Lung microvascular endothelial cell (primary cell): ENCODE results near the gene MUC6. TPM values are rescaled to one million over a fixed set of nuclear protein-coding genes. Genes with fewer than 3 reads are reported as not detected.
A peak's percentile ranks its signal among the peaks of the same experiment; 100 is the strongest.

ENCODE experiments used
- DNase-seq, 2 donors: peaks; one replicate each; pipeline versions ENCODE4 v3.0.0 to v3.0.0-alpha.2; 2010; ENCODE audit warnings: low read depth in 2 of 2
- total RNA-seq: library from RNA; depleted of rRNA; stranded (reverse); fragments of >200 nt; gene quantifications from 2 replicates; pipeline ENCODE4 v1.2.1, GENCODE V29; 2014

The MUC6 gene
- total RNA-seq, 1 donor from 2014 or later, result not detected

DNA sequence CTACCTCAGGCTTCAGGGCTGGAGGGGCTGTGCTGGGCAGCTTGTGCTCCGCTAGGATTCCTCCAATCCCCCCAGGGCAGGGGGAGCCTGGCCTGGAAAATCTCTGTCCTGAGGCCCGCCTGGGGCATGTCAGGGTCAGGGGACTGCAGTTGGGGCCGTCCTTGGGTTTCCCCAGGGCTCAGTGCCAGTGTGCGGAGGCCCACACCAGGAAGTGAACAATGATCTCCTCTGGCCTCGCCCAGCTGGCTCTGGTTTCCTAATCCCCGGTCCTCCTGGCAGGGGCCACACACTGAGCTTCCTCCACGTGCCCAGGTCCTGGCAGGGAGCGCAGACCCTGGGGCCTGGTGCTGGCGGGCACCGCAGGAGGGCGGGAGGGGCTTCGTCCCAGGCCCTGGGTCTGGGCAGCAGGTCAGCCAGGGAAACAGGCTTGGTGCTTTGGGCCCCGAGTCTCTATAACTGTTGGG lies 36.8 kb upstream of the MUC6 start:
- DNase-seq, result peak; percentile 68 to 84

DNA sequence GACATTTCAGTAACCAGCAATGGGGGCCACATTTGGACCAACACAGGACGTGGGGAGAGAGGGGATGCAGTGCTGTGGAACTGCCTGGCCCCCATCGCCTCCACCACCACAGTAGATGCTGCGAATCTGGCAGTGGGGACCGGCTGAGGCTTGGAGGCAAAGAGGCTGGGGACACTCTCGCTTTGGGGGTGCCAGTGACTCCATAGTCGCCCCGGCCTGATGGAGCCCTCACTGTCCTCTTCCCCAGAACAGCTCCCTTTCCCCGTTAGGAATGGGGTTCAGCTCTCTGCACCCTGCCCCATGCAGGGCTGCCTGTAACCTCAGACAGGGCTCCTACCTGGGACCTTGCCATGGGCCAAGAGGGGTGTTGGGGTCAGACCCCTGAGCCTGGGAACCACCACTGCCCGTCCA lies 36.3 kb upstream of the MUC6 start:
- DNase-seq, result no peak

GRCh38 chr11:1072116-1072820 lies 35.8 kb upstream of the MUC6 start:
- DNase-seq, result peak; percentile 51 to 85

DNA sequence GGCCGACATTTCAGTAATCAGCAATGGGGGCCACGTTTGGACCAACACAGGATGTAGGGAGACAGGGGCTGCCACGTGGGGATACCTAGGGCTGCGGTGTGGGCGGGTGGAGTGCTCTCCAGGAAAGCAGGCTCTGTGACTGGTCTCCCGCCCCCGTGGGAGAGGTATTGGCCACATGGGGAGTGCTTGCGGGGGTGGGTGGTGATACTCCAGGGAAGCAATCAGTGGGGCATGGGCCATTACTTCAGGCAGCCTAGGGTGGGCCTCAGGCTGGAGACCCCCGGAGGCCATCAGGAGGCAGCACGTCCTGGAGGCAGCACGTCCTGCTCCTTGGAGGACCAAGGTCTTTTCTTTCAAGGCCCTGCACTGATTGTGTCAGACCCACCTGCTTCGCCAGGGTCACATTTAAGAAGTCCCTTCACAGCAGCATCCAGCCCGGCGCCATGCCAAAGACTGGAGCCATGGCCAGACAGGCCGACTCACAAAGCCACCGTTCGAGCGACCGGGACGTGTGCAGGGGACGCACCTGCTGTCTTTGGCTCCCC lies 35.1 kb upstream of the MUC6 start:
- no peak for DNase-seq

DNA sequence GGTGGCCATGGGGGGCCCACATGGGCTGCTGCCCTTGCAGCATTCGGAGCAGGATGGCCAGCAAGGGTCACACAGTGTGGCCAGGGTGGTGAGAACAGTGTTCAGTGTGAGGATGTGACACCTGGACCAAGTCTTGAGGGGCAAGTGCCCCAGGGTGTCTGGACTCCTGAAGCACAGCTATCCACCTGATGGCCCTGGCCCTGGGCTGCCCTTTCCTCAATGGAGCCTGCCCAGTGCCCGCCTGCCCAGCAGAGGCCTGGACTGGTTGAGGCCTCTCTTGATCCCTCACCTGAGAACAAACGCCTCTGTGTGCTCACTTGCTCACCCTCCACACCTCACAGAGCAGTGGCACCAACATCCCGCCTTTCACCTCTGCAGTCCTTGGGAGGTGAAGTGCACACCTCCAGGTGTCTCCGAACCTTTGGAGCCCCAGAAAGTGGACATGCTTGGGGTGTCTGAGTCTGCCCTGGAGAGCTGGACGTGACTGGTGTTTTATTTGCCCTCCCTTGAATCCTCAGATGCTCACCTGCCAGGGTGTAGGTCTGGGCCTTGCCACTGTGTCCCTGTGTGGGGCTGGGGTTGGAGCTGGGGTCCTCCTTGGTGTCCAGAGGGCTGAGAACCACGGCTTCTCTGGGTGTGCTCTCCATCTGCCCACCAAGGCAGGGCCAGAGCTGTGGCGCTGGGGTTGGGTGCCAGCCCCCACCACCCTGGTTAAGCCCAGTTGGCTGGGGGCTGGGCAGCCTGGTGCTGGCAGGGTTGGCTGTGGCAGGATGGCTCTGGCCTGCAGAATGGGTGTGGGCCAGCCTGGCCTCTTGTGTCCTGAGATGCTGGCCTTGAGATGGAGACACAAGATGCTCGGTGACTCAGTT lies 34.3 kb upstream of the MUC6 start:
- no peak for DNase-seq

- DNase-seq, result no peak
Measured at GRCh38 chr11:1069740-1070139, 33.2 kb upstream of the MUC6 start.

DNA sequence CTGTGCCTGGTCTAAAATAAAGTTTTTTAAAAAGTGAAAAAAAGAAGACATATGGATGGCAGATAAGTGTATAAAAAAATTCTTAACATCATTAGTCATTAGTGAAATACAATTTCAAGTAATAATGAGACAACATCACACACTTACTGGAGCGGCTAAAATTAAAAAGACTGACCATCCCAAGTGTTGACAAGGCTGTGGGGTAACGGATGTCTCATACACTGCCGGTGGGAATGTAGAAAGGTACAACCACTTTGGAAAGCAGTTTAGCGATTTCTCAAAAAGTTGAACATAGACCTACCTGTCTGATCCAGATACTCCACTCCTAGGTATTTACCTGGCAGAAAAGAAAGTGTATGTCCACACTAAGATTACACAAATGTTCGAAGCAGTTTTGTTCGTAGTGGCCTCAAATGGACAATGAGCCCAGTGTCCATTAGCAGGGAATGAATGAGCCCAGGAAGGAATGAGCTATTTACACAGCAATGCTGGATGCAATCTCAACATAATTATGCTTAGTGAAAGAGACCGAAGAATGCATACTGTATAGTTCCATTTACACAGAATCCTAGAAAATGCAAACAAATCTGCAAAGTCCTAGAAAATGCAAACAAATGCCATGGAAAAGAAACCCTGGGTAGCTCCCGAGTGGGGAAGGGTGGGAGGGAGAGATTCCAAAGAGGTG lies 31.4 kb upstream of the MUC6 start:
- no peak for DNase-seq

DNA sequence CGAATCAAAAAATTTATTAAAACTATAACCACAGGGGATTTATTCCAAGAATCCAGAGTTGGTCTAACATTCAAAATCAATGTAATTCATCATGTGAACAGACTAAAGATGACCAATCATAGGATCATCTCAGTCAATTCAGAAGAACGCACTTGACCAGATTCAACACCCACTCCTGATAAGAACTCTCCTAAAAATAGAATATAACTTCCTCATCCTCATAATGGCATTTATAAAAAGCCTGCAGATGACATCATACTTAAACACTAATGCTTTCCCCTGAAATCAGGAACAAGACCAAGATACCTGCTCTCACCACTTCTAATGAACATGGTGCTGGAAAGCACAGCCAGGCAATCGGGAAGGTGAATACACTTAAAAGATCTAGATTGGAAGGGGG lies 27.6 kb upstream of the MUC6 start:
- no peak for DNase-seq

DNA sequence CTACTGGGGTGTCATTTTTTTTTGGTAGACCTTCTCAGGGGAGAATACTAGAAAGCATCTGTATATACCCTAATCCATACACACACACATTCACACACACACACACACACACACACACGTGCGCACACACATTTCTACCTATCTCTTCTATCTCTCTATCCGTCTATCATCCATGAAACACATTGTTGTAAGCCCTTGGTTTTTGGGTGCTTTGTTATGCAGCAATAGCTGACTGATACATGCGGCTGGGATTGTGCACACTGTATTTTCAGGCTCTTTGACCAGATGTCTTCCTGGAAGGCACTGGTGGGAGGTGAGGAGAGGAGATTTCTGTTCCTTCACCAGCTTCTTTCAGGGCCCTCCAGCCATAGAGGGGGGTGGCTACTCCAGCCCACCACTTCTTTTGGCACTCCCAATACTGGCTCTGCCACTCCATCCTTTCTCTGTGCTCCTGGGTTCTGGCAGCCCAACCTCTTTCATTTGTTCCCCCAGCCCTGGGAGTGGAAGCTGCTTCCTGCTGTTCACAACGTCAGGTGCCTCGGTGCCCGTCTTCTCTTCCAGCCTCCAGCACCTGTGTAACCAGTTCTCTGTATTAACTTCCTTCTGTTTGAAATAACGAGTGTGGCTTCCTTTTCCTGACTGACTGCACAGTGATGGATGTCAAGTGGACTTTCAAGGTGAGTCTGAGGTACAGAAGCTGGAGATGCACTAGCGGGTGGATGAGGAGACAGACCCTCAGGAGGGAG lies 25.7 kb upstream of the MUC6 start:
- DNase-seq, result no peak

GRCh38 chr11:1060852-1061616 lies 24.5 kb upstream of the MUC6 start:
- DNase-seq, result peak; percentile 34 to 66

DNA sequence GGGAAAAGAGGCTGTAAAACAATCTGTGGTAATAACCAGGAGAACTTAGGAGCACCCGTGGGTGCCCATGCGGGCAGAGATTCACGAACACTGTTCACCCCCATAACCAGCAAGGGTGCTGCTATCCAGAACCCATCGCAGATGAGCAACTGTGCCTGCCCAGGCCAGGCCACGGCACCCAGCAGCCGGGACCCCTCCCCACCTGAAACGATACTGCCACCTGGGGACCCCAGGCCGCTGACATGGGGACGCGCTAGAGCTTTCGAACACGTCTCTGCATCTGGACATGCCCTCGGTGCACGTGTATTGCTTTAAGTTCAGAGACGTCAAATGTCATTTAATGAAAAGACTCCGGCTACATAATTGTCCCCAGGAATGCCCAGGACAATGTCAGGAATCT lies 23.9 kb upstream of the MUC6 start:
- no peak for DNase-seq

- DNase-seq, result no peak
Measured at GRCh38 chr11:1059759-1060158, 23.2 kb upstream of the MUC6 start.

- no peak for DNase-seq
Measured at GRCh38 chr11:1057806-1058205, 21.3 kb upstream of the MUC6 start.

DNA sequence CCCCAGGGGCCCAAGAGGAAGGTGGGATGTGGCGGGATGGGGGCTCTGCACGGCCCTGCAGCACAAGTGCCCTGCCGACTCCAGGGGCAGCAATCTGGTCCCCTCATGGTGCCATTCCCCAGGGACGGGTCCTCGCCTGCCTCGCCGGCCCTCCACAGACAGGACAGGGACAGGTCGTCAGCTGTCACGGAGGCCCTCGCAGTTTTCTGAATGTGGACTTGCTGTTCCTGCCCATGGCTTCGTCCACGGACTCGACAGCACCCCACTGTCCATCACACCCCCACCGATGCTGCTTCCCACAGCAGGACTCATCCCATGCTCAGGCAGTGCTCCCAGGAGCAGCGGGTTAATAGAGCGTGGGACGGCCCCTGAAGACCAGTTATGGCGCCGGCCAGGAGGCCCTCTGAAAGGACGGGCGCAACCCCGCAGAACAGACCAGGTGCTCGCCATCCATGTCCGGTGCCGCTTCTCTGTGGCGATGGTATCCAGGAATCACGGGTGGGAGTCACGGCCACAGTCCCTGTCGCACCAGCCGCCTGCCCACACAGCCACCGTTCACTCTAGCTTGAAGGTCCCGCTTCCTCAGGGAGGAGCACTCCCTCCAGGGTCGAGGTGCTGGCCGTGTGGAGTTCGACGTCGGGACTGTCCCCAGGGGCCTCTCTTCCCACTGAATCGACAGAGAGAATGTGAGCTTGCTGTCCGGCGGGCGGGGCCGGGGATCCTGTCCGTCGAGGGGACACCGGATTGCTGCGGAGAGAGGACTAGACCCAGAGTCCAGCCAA lies 19.7 kb upstream of the MUC6 start:
- no peak for DNase-seq

- DNase-seq, result no peak
Measured at GRCh38 chr11:1055109-1055703, 18.7 kb upstream of the MUC6 start.

DNA sequence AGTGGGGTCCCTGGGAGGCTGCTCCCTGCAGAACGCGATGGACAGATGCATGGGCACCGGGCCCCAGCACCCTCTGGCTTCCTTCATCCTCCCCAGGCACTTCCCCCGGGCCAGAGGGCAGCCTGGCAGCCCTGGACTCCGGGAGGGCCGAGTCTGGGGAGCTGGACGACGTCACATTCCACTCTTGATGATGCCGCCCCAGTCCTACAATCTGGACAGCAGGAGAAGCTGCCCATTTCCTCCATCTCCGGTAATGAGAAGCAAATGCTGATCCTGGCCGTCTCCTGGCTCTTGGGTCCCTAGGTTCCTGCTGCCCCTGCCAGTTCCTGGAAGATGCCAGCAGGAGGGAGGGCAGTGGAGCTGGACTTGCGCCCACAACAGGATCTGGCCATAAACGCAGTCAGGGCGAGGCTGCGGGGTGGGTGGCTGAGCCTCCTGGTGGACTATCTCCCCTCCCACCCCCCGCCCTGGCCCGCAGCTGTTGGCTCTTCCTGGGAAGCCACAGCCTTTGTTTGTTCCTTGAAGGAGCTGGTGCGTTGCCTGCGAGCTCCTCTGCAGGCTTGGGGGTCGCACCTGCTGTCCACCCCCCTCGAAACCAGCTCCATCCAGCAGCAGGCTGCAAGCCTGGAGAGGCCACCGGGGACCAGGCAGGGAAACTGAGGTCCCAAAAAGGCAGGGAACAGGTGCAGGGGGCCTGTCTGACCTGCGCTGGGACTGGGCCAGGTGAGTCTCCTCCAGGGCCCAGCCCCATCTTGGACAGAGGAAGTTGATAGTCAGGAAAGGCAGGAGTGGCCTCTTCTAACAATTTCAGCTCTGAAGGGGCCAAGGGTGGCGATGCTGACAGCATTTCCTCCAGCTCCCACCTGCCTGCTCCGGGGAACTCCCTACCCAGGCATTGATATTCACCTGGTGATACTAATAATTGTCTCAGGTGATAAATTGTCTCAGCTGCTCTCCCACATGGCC lies 17.9 kb upstream of the MUC6 start:
- no peak for DNase-seq

- DNase-seq, result no peak
Measured at GRCh38 chr11:1053121-1053901, 16.8 kb upstream of the MUC6 start.
